HG02610 (cell line): ENCODE data around the gene GNAI3.

Source experiments
- ATAC-seq: cut with Tn5 transposase; IDR thresholded peaks from one replicate; pipeline ENCODE4 v1.9.1; 2021; ENCODE audit warnings: mild to moderate bottlenecking, moderate library complexity; ENCODE audit not compliant: unreplicated experiment

The GNAI3 gene

DNA sequence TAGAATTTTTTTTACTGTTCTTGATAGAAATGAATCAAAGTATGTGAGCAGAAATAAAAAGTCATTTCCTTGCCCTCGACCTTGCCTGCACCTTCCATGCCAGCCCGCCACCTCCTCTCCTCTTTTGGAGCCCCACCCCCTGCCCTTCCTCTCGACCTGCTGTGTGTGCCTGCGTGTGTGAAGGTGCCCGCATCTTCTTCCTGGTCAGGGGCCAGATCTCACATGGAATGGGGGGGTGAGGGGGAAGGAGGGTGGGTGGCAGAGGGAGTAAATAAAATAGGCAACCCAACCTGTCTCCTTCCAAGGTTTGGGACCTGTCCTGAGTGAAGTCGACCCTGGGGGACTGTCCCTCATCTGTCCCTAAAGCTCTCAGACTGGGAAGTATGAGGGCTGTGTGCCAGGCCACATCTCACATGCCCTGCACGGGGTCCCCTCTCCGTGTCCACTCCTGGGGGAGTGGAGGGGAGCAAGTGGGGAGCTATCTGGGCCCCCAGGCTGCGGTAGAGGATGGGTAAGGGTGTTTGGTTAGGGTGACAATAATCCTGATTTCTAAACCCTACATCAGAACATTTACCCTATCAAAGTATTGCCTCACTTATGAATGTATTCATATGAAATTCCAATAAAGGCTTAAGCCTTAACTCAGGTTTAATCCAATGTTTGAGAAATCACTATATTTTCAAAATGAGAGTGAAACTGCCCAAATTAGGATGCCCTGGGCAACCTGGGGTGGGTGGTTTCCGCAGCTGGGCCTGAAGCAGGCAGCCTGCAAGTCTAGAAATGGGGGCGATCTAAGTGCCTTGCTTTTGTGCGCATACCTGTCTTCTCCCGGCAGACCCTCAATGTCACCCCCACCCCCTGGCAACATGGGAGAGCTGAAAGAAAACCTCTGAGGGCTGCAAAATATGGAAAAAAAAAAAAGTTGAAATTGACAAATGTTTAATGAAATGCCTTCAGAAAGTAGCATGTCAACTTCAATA is 86.6 kb downstream of the GNAI3 start:
- ATAC-seq: no peak

- ATAC-seq: no peak
Measured at GRCh38 chr1:109635862-109636200, 87.4 kb downstream of the GNAI3 start.

DNA sequence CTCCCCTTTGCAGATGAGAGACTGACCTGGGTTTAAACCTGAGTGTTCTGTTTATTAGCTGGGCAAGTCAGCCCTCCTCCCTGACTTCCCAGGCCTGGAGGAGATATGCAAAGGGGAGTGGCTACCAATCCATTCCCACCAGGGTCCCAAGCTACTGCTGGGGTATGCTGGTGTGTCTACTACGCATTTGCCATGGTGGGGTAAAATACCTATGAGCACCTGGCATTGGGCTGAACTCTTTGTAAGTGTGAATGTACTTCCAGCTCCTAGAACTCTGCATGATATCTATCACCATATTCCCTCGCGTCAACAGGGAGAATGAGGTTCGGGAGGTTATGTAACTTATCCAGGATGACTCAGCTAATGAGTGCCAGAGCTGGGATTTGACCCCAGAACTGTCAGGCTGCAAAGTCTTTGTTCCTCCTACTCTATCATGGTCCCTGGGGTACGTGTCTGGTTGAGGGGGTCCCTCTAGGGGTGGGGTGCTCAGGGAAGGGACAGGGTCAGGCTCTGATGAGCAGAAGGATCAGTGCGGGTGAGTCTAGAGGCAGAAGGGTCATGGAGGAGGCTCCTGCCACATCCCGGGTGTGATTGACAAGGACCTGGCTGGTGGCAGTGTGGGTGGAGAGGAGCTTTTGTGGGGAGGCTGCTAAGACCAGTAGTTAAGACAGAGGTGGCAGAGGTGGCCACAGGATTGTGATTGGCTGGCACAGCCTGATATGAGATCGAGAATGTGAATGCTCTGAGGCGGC is 88.0 kb downstream of the GNAI3 start:
- ATAC-seq: no peak

DNA sequence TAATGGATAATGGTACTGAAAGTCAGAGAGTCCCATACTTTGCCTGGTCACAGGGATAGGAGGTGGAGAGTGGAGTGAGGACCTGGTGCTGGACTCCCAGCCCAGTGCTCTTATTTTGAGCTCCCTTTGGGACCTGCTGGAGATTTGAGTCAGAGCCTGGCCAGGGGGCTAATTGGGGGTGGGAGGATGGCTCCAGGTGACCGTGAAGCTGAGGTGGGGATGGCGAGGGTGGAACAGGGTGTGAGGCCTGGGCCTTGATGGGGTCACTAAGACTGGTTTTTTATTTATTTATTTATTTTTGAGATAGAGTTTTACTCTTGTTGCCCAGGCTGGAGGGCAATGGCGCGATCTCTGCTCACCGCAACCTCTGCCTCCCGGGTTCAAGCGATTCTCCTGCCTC is 89.0 kb downstream of the GNAI3 start:
- no peak for ATAC-seq

DNA sequence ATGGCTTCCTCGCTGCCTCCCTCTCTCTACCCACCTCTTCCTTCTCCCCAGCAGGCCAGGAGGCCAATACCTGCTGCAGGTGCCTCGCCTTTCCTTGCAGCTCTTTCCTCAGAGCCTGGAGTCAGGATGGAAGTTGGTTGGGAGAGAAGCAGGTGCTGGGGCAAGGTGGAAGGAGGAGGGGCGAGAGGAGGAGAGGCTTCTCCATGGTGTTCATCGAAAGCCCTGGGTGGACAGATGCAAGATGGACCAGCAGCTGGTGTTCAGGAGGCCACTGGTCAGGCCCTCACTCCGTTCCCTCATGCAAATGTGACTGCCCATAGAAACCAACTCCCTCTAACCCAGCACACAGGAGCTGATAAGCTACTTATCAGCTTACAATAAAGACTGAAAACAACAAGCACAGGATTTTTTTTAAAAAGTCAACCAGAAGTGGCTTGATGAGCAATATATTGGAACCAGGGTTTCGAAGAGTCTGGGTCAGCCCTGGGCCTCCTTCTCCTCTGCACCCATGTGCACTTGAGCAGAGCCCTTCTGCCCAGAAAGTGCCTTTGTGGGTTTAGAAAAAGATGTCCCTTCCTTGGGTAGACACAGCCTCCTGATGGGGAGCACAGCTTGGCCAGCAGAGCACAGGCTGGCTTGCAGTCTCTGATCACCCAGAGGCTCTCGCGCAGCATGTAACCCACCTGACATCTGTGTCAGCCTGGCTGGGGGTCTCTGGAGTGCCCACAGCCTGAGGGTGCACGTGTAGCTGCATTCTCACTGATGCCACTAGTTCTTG is 90.8 kb downstream of the GNAI3 start:
- ATAC-seq: no peak

DNA sequence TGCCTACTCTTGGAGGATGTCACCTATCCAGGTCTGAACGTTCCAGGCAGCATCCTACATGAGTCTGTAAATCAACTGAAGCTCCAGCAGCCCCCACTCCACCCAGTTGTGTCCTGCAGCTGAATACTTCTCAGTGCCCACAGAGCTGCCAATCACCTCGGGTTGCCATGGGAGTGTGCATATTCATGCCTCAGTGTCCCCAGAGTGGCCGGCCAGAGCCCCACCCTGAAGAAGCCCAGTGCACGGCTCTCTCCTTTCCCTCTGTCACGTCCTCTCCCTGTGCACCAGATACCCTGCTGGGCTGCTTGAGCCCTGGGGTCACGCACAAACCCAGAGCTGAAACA is 91.4 kb downstream of the GNAI3 start:
- no peak for ATAC-seq

- peak; percentile 47 for ATAC-seq
Measured at GRCh38 chr1:109640285-109640865, 92.0 kb downstream of the GNAI3 start.

- no peak for ATAC-seq
Measured at GRCh38 chr1:109641078-109641740, 92.8 kb downstream of the GNAI3 start.

DNA sequence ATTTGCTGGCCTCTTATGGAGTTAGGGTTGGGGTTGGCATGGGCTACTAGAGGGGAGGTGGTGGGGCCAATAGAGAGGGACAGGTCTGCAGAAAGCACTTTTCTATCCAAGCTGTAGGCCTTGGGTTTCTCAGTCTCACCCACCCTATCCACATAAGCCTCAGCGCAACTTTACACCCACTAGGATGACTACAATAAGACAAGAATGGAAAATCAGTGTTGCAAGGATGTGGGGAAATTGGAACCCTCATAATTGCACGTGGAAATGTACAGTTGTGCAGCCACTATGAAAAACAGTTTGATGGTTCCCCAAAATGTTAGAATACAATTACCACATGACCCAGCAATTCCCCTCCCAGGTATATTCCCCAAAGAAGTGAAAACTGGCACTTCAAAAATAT is 93.4 kb downstream of the GNAI3 start:
- no peak for ATAC-seq

DNA sequence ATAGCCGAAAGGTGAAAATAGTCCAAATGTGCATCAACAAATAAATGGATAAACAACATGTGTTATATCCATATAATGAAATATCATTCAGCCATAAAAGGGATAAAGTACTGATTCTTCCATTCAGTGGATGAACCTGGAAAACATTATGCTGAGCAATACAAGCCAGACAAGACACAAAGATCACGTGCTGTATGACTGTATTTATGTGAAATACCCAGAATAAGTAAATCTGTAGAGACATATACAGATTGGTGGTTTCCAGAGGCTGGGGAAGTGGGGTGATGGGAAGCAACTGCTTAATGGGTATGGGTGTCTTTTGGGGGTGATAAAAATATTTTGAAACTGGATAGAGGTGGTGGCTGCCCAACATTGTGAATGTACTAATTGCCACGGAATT is 94.2 kb downstream of the GNAI3 start:
- ATAC-seq: no peak

DNA sequence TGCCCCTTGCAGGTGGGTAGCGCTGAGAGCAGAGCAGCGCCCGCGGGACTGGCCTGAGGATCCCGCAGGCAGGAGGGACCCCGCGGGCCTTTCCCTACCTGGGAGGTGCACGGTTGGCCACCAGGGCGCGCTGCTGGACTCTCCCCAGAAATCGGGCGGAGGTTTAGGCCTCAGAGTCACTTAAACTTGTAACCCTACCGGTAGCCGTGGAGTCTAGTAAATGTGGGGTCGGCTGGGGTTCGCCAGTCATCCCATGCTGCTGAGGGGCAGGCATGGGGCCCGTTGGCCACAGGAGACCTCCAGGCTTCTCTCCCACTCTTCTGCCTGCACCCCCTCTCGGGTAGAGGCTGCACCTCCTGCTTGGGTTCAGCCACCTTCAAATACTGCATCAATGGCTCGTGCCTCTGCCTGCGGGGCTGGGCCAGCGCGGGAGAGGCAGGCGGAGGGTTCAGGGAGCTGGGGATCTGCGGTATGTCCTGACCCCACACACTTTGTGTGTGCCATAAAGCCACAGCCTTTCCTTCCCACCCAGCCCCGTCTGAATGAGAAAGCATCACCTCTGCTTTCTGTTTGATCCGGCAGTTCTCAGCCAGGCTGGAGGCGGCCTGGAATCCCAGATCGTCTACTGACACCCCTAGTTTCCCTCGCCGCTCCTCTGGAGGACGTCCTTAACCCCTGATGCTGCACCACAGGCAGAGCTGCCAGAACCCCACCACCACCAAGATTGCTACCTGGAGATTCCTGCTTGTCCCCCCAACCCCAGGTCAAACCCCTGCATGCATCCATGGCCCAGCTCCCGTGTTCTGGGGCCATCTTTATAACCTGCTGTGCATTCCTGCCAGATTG is 95.2 kb downstream of the GNAI3 start:
- peak; percentile 84 for ATAC-seq

GRCh38 chr1:109644670-109645069 is 96.3 kb downstream of the GNAI3 start:
- ATAC-seq: no peak

DNA sequence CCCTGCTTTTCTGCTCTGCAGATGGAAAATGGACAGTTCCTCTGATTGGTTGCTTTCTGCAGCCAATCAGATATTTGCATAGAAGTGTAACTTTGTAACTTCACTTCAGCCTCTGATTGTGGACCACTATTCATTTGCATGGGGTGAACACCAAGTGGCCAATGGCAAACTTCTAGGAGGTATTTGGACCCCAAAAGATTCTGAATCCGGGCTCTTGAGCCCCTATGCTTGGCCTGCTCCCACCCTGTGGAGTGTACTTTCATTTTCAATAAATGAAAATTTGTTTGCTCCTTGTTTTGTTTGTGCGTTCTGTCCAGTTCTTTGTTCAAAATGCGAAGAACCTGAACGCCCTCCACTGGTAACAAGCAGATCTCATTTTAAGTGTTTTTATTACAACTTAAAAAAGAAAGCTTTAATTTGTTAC is 101.1 kb downstream of the GNAI3 start:
- ATAC-seq: no peak

DNA sequence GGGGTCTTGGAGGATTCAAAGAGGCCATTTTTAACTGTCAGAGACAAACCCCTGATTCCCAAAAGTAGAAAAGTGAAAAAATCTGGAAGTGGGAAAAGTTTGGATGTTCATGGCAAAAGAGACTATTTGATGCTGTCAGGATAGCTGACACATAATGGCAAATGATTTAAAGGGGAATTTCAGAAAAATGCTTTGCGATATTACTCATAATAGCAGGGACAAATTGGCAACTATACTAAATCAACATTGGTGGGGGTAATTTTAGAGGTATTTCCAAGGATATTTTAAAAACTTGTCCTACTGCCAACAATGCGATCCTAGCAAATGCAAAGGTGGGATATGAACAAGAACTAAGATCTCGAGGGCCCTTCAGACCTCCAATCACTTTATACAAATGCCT is 102.2 kb downstream of the GNAI3 start:
- no peak for ATAC-seq

- ATAC-seq: no peak
Measured at GRCh38 chr1:109652402-109652801, 104.0 kb downstream of the GNAI3 start.

- ATAC-seq: no peak
Measured at GRCh38 chr1:109653306-109653705, 104.9 kb downstream of the GNAI3 start.

GRCh38 chr1:109654519-109654918 is 106.1 kb downstream of the GNAI3 start:
- no peak for ATAC-seq

DNA sequence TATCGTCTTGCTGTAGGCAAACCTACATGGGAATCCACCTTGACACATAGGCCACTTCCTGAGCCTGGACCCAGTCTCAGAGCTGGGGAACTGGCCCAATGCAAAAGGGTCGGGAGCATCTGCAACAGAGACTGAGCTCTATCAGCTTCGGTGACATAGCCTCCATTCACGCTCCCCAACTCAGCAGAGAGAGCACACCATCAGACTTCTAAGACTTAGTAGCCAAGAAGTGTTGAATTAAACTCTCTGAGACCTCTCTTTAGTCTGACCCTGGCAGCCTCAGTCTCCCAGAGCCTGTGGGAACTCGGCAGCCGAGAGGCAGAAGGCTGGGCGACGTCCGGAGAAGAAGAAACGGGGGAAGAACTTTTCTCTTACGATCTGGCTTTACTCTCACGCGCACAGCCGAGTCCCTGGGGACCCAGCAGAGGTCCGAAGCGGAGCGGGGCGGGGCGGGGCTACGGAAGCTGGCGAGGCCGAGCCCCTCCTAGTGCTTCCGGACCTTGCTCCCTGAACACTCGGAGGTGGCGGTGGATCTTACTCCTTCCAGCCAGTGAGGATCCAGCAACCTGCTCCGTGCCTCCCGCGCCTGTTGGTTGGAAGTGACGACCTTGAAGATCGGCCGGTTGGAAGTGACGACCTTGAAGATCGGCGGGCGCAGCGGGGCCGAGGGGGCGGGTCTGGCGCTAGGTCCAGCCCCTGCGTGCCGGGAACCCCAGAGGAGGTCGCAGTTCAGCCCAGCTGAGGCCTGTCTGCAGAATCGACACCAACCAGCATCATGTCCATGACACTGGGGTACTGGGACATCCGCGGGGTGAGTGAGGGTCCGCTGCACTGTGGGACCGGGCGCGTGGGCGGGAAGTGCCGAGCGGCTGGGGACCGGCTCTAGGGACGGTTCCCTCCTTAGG is 107.5 kb downstream of the GNAI3 start, which contains the start of gene GSTM4:
TSS of gene GSTM4 (plus strand) at position 485 of the 905 bp plus-strand sequence. CDS start at position 776, 291 bp downstream.
- peak; percentile 93 for ATAC-seq
